DMS153 treated with DMSO at 0.1 percent for 48 hours (cell line): ENCODE results near the gene RAPGEF5.

Experiments used
- DNase-seq: peaks from one replicate; lab custom pipeline; 2025; ENCODE audit not compliant: unreplicated experiment; lab: John Stamatoyannopoulos, UW

The RAPGEF5 gene

GRCh38 chr7:22229148-22229547, 127.8 kb downstream of the RAPGEF5 start:
- DNase-seq = no peak

DNA sequence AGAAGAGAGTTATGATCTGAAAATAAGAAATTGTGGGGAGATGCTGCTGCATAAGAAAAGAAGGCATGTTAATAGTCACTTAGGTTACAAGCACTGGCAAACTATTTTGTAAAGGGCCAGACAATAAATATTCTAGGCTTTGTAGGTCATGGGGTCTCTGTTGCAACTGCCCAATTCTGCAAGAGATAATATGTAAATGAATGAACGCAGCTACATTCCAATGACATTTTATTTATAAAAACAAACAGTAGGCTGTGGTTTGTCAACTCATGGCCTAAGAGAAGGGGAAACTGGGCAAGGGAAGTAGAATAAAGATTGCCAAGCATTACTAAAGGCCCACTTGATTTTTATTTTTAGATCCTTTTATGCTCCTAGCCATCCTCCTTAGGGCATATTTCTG, 133.1 kb downstream of the RAPGEF5 start:
- no peak for DNase-seq

GRCh38 chr7:22220941-22221340, 136.0 kb downstream of the RAPGEF5 start:
- no peak for DNase-seq

DNA sequence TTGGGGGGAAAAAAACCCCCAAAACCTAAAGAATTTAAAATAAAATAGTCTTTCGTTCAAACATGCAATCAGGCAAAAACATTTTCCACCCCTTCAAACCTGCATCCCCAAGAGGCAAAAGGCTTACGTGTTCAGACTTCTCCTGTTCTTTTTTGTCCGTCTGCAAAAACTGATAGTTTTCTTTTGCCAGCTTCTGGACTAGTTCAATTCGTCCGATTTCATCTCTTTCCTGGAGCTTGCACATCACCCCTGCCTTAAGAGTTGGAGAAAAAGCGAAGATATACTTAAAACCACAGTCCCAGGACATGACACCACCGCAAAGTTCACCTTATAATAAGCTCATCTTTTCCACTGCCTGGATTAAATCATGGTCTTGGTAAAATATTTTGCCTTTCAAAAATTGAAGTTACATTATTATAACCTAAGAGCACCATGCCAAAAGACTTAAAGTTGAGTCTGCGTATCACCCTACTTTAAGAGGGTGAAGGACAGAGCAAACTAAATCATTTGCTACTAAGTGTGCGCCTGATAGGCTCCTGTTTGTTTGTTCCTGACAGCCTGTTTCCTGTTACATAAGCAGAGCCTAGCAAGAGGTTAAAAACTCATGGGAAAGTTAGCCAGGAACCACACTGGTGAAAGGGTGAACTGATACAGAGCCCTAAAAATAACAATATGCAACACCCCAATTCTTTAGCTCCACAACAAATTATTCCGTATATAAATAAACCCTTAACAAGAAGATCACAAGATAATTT, 137.0 kb downstream of the RAPGEF5 start:
- DNase-seq = no peak

GRCh38 chr7:22219036-22219435, 137.9 kb downstream of the RAPGEF5 start:
- no peak for DNase-seq

- DNase-seq = no peak
These were observed 140.0 kb downstream of the RAPGEF5 start for GRCh38 chr7:22216832-22217475.

DNA sequence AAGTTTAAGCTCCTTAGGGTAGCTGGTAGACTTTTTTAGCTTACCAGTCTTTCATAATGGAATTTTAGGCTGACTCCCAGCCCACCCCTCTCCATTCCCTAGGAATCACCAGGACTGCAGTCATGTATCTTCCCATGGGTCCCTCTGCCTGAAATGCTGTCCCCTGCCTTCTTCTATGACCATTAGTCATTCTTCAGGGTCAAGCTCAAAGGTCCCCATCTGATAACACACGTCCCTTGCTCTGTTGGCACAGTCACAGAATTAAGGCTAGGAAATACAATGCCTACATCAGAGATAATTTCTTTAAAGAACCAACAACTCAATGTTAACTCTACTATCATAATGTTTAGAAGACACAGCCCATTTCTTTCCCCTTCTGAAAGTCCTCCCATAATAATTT, 140.6 kb downstream of the RAPGEF5 start:
- no peak for DNase-seq

- no peak for DNase-seq
These were observed 143.0 kb downstream of the RAPGEF5 start for GRCh38 chr7:22214000-22214399.

DNA sequence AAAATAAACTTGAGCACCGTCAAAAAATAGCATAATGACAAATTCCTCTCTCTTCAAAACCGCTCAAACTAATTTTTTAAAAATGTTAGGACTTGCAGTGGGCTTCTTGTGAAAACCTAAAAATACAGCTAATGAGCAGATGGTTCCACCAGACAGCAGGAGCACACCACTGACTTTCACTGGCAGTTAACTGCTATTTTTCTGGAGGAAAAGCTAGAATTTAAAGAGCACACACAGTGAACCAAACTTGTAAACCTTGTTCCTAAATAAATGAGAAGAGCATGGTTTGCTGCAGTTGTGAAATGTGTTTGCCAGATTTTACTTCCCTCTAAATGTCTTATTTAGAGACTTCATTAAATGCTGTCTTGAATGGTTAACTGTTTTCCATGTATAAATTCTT, 143.9 kb downstream of the RAPGEF5 start:
- DNase-seq = no peak

DNA sequence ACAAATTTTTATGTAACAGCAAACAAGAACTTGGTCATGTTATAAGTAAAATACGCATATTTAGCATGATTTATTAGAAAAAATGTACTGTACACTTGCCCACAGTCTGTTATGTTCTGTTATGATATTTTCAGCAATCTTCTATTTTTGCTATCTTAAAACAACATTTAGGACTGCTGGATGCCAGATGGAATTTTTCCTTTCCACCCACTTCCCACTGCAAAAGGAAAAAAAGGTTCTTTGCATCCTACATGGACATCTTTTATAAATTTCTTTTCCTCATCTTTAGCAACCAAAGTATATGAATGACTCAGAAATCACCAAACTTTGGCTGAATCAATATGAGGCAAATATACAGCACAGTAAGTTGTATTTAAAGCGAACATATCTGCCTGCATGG, 146.0 kb downstream of the RAPGEF5 start:
- no peak for DNase-seq

- no peak for DNase-seq
These were observed 146.6 kb downstream of the RAPGEF5 start for GRCh38 chr7:22210355-22210754.

GRCh38 chr7:22208799-22209198, 148.2 kb downstream of the RAPGEF5 start:
- no peak for DNase-seq

DNA sequence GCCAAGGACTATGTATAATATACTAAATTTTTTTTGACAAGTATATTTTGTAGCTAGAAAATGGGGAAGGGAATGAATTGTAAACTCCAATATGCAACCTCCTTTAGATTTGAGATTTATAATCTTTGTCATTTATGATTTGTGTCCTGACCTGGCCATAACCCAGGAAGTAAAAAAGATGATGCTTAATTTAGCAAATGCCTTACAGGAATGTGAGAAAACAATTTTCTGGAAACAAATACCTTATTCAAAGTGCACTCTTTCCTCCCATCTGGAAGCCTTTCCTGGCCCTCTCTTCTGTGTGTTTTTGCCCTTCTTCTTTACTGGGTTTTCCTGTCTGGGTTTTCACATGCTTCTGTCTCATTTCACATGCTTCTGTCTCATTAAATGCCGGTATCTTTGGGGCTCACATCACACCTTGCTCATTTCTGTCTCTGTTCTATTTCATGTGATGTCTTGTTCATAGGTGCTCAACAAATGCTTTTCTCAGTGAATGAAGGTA, 149.2 kb downstream of the RAPGEF5 start:
- no peak for DNase-seq

- no peak for DNase-seq
These were observed 151.3 kb downstream of the RAPGEF5 start for GRCh38 chr7:22205631-22206030.

DNA sequence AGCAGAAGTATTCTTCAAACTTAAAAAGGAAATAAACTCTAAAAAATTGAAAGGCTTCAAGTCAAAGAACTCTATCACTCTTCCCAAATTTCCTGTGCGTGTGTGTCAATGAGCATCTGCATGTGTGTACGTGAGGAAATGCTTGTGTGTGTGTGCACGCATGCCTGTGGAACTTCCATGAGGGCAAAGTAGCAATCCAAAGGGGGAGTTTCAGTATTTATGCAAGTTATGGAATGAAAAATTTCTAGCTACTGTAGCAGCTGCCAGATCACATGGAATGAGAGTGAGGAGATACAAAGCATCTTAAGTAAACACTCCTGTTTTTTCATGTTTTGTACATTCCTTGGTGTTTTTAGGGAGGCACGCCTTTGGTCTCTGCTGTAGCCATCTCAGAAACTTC, 152.6 kb downstream of the RAPGEF5 start:
- DNase-seq = no peak

DNA sequence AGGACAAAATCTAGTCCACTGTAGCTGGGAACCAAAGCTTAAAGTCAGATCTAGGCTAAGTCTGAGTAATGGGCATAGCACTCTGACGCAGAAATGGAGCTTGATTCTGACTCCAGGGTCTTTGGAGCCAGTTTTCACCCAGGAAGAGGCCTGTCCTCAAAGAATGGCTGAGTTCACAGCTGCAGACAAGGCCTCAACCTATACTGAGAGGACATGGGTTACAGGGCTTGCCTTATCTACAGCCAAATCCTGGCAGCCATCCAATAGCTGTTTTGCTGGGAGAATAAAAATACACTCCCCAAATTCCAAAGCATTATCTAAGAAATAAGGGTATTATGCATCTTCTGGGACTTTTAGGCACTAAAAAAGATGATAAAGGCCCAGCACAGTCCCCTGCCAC, 154.8 kb downstream of the RAPGEF5 start:
- no peak for DNase-seq

DNA sequence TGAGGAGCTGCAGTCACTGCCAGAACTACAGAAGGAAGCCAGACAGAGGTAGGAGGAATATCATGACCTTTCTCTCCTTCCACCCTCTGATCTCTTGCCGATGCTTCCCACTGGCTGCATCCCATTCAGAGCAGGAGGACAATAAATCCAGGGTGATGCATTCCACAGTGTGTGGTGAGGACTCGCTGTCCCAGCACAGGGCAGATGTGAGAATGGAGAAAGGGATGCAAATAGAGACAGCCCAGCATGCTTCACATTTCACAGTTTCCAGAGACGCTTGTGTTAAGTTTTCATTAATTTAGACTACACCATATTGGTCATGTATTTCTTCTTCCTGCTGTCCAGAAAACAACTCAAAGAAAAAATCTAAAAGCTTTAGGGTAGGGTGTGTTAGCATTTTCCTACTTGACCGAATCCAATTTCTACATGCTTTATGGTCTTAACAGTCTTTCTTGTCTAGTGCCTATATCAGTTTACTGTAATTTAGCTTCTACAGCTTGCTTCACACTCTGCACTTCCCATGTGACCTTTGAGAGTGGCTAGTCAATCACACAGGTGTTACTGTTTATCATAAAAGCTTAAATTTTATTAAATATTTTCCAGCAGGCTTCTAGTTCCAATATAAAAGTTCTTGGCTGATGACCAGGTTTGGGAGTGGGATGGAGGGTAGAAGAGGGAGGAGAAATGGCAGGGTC, 155.6 kb downstream of the RAPGEF5 start:
- DNase-seq = no peak

GRCh38 chr7:22200777-22201176, 156.2 kb downstream of the RAPGEF5 start:
- DNase-seq = no peak

DNA sequence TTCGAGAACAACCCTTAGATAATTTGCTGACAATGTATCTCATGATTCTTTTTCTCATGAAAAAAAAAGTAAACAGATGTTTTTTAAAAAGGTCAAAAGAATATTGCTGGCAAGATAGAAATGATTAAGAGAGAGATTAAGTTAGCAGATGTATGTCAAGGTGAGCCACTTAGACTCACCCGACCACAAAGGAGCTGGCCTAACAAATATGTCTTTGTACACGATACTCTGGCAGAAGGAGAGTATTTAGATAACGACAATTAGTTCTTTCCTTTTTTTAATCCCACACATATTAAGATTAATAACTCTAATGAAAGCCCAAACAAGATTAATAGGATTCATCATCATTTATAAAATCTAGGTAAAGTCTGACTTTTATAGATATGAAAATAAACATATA, 156.7 kb downstream of the RAPGEF5 start:
- DNase-seq = no peak

DNA sequence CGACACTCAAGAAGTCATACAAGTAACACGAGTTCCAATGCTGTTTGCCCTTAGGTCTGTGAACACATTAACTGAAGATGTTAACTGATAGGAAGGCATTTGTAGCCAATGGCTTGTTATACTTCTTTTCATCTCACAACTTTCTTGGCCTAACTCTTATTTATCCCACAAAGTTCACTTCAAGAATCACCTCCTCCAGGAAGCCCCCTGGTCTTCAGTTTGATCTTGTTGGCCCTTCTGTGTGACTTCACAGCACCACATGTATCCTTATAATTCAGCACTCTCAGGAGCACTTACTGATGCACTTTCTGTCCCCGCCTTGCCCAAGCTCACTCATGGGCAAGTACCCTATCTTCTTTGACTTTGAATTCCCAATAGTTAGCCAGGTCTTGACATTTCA, 159.6 kb downstream of the RAPGEF5 start:
- DNase-seq = no peak

DNA sequence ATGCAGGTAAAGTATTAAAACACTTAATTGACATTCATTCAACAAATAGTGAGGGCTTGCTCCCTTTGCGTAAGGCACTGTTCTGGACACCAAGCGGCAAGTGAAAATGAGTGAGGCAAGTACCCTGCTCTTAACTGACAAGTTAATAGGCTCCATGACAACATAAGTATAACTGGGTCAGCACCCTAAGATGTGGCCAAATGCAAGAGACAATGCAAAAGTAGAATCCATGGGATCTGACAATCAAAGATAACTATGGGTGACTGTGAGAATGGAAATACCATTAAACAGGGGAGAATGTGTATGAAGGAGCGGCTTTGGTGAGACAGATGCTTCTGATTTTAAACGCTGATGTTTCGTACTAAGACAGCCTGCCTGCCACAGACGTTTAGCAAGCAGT, 160.5 kb downstream of the RAPGEF5 start:
- no peak for DNase-seq
